HCT116 (cell line): Measurements from ENCODE around the gene RAPGEF6. TPM values are rescaled to one million over a fixed set of nuclear protein-coding genes. Genes with fewer than 3 reads are reported as not detected.

ENCODE experiments used
- ATAC-seq: fragments of 200-7000 bp; cut with Tn5 transposase; 2 replicates; pipeline ENCODE4 v1.9.1; 2020; ENCODE audit warnings: mild to moderate bottlenecking, moderate library complexity
- BruUV-seq: library from RNA; stranded (reverse); fragments of 400-500 nt; replicated peaks from 2 replicates; lab custom pipeline; 2021; lab: Mats Ljungman, UMichigan
- CTCF ChIA-PET: fragments of 300-600 bp; sonication (Branson Sonifier 250); formaldehyde crosslinking; loops from one replicate; lab custom pipeline; 2021; ENCODE audit warnings: antibody characterized with exemption; lab: Charles Lee
- POLR2A ChIA-PET: fragments of 300-600, 350-600 bp; sonication (Branson Sonifier 250); formaldehyde crosslinking; loops from one replicate; lab custom pipeline; 2021; ENCODE audit warnings: antibody characterized with exemption; lab: Charles Lee
- RAD21 ChIA-PET, 2 experiments: fragments of 300-600 bp; sonication (Branson Sonifier 250); formaldehyde crosslinking; loops; one replicate each; lab custom pipeline; 2023; ENCODE audit warnings: low total read pairs in 2 of 2; ENCODE audit not compliant: uncharacterized antibody in 2 of 2, unreplicated experiment in 2 of 2, low non-redundant PET in 1 of 2; lab: Charles Lee
- DNase-seq: peaks from one replicate; pipeline ENCODE4 v3.0.0-alpha.2; 2010; ENCODE audit warnings: low read depth, low spot score
- H2AFZ ChIP-seq: fragments of 200-600 bp; shearing (Covaris generic), sonication (generic); 2 replicates; pipeline ENCODE4 v1.6.1; 2017; ENCODE audit warnings: low read depth, mixed run types, mixed read lengths, antibody characterized with exemption, low read length; ENCODE audit not compliant: poor library complexity, severe bottlenecking
- H3K27ac ChIP-seq: 2 replicates; pipeline ENCODE4 v1.5.1; 2012; ENCODE audit warnings: low read depth, low read length
- H3K27me3 ChIP-seq: fragments of 200-600 bp; sonication (generic); 2 replicates; pipeline ENCODE4 v1.6.1; 2016; ENCODE audit warnings: mixed run types, low read length, mixed read lengths; ENCODE audit not compliant: insufficient read depth
- H3K36me3 ChIP-seq, 2 experiments: fragments of 200-500 bp in 1 of 2; fragments of 200-600 bp in 1 of 2; sonication (Bioruptor generic) in 1 of 2; sonication (generic) in 1 of 2; 2 replicates each; pipeline versions ENCODE4 v1.5.1 to v1.6.1; 2014 to 2016; ENCODE audit warnings: low read length in 2 of 2, inconsistent platforms in 1 of 2, mixed read lengths in 1 of 2, mixed run types in 1 of 2; ENCODE audit not compliant: insufficient read depth in 2 of 2, control insufficient read depth in 1 of 2
- H3K4me1 ChIP-seq, 2 experiments: fragments of 200-600 bp in 1 of 2; sonication (generic) in 1 of 2; 2 replicates each; pipeline versions ENCODE4 v1.5.1 to v1.6.1; 2012 to 2017; ENCODE audit warnings: low read length in 2 of 2, inconsistent platforms in 1 of 2, mild to moderate bottlenecking in 1 of 2, mixed read lengths in 1 of 2, mixed run types in 1 of 2, moderate library complexity in 1 of 2; ENCODE audit not compliant: insufficient read depth in 2 of 2, control insufficient read depth in 1 of 2
- H3K4me2 ChIP-seq: fragments of 200-600 bp; sonication (generic); 2 replicates; pipeline ENCODE4 v1.6.1; 2017; ENCODE audit warnings: mixed run types, low read length, mixed read lengths
- H3K4me3 ChIP-seq, 2 experiments: fragments of 200-600 bp in 1 of 2; sonication (generic) in 1 of 2; replicated peaks in 1 of 2; 2 replicates each; pipeline ENCODE4 v1.5.1; 2011 to 2016; ENCODE audit warnings: low read length in 2 of 2, control low read depth in 1 of 2, low read depth in 1 of 2, mild to moderate bottlenecking in 1 of 2, mixed read lengths in 1 of 2, mixed run types in 1 of 2
- H3K79me2 ChIP-seq: fragments of 200-600 bp; sonication (generic); 2 replicates; pipeline ENCODE4 v1.6.1; 2017; ENCODE audit warnings: mild to moderate bottlenecking, mixed run types, low read length, moderate library complexity, mixed read lengths; ENCODE audit not compliant: insufficient read depth
- H3K9ac ChIP-seq: fragments of 200-600 bp; sonication (generic); 2 replicates; pipeline ENCODE4 v1.6.1; 2016; ENCODE audit warnings: low read length, mixed read lengths
- H3K9me2 ChIP-seq: fragments of 200-600 bp; sonication (generic), shearing (Covaris generic); 2 replicates; pipeline ENCODE4 v1.6.1; 2017; ENCODE audit warnings: mixed run types, mild to moderate bottlenecking, moderate library complexity; ENCODE audit not compliant: insufficient read depth
- H3K9me3 ChIP-seq, 2 experiments: fragments of 200-500 bp in 1 of 2; fragments of 200-600 bp in 1 of 2; sonication (Bioruptor generic) in 1 of 2; sonication (generic) in 1 of 2; 2 replicates each; pipeline ENCODE4 v1.6.1; 2014 to 2017; ENCODE audit warnings: low read length in 2 of 2, mixed read lengths in 2 of 2, inconsistent platforms in 1 of 2, low read depth in 1 of 2, mild to moderate bottlenecking in 1 of 2, mixed run types in 1 of 2, moderate library complexity in 1 of 2; ENCODE audit not compliant: control insufficient read depth in 1 of 2, insufficient read depth in 1 of 2
- H4K20me1 ChIP-seq: fragments of 200-600 bp; sonication (generic), shearing (Covaris generic); 2 replicates; pipeline ENCODE4 v1.6.1; 2017; ENCODE audit warnings: mixed run types, mild to moderate bottlenecking, moderate library complexity; ENCODE audit not compliant: insufficient read depth
- CBX3 ChIP-seq: IDR thresholded peaks from 2 replicates; pipeline ENCODE4 v1.6.1; 2012; ENCODE audit warnings: low read depth
- CEBPB ChIP-seq: IDR thresholded peaks from 2 replicates; pipeline ENCODE4 v1.6.1; 2012; ENCODE audit warnings: low read depth
- EGR1 ChIP-seq: IDR thresholded peaks from 2 replicates; pipeline ENCODE4 v1.6.1; 2012; ENCODE audit warnings: low read depth
- FOSL1 ChIP-seq: IDR thresholded peaks from 2 replicates; pipeline ENCODE4 v1.6.1; 2012; ENCODE audit warnings: low read depth
- POLR2AphosphoS5 ChIP-seq: IDR thresholded peaks from 2 replicates; pipeline ENCODE4 v1.6.1; 2011; ENCODE audit warnings: mild to moderate bottlenecking, low read depth, low read length, moderate library complexity
- SIN3A ChIP-seq: IDR thresholded peaks from 2 replicates; pipeline ENCODE4 v1.6.1; 2012; ENCODE audit warnings: low read depth
- YY1 ChIP-seq: IDR thresholded peaks from 2 replicates; pipeline ENCODE4 v1.6.1; 2011; ENCODE audit warnings: low read length, low read depth, moderate library complexity, mild to moderate bottlenecking; ENCODE audit not compliant: insufficient replicate concordance; ENCODE audit errors: extremely low read depth
- ZNF274 ChIP-seq: fragments of 200-500 bp; sonication (Bioruptor generic); IDR thresholded peaks from 2 replicates; pipeline ENCODE4 v1.6.1; 2014; ENCODE audit warnings: mild to moderate bottlenecking, low read depth, low read length, inconsistent platforms
- intact Hi-C: fragments of 100-400 bp; cut with micrococcal nuclease; formaldehyde crosslinking; loops from 2 replicates; pipeline ENCODE4 v1.10.0; 2022
- total RNA-seq: library from RNA; stranded (reverse); gene quantifications from one replicate; pipeline ENCODE4 v1.2.1, GENCODE V29; 2021; ENCODE audit not compliant: unreplicated experiment
- TF ChIP-seq, protein P1 (sequence below): IDR thresholded peaks from 2 replicates; pipeline ENCODE4 v1.6.1; 2012

The RAPGEF6 gene
- total RNA-seq, 1 experiment from 2014 or later, result 18.4 TPM

DNA sequence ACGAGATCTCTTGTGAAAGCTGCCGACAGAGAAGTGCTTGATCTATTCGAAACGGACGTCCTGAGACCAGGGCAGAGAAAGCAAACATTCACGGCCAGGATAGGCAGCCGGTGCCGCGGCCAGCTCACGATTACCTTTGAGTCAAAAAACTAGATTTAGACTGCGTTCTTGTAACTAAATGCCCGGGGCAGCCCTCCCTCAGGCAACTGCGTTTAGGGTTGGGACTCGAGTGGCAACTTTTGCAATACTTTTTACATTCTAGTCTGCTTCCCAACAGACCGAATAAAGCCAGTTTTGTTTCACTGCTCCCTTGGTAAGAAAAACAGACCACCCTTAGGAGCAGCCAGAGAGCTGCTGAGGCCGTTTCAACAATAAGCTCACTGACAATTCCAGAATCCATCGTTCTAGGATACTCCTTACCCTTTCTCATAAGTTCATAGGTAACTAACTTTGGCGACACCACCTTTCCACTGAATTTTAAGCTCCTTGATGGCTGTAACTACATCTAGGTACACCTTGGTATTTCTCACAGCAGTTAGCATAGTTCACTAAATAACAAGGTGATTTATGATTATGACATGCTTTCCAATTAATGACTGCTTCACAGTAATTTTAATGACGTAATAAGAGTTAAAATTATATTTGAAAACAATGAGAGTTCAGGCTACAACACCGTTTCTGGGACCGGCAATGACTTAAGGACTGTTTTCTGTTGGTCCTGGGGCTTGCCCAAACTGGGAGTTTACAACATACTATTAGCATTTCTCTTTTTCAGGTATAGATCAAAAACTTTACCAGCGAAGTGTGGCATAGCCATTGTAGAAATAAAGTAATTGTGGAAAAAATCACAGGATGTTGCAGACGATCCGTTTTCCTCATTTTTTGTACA, 899 bp upstream of the RAPGEF6 start:
- peak overlapping the region; percentile 85 to 88 for H3K4me3 ChIP-seq
- DNase-seq, result no peak
- no peaks in the 10 kb centered on the region for H4K20me1 ChIP-seq
- H3K9me2 ChIP-seq, result no peaks in the 10 kb centered on the region
- peaks cover 40% of the 10 kb centered on the region for H3K79me2 ChIP-seq
- ChIA-PET RAD21 (no interaction called here), CTCF (interaction anchor here (1.2 kb wide), 1 partner anchor 103 kb away, joined by 3 read pairs; no protein-coding TSS in a partner anchor), POLR2A (no interaction called here)
- H3K27ac ChIP-seq, result peak overlapping the region; percentile 88
- TF ChIP-seq EGR1, result peak; percentile 17; the same call in 1 of the 2 replicates
- no peak for TF ChIP-seq YY1
- TF ChIP-seq POLR2AphosphoS5, result peak; percentile 52; the same call in 1 of the 2 replicates
- 0 out of 2 replicates have a peak, but pooled peaks have one; percentile 18 for TF ChIP-seq CEBPB
- TF ChIP-seq SIN3A, result no peak; the same call in 1 of the 2 replicates
- TF ChIP-seq ZNF274, result no peak
- TF ChIP-seq FOSL1, result no peak
- TF ChIP-seq, protein P1, sequence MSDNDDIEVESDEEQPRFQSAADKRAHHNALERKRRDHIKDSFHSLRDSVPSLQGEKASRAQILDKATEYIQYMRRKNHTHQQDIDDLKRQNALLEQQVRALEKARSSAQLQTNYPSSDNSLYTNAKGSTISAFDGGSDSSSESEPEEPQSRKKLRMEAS, result no peak
- peak; percentile 39; the same call in 1 of the 2 replicates for TF ChIP-seq CBX3
- peak overlapping the region; percentile 83 for H3K9ac ChIP-seq
- no peaks in the 10 kb centered on the region for H3K9me3 ChIP-seq
- H3K4me1 ChIP-seq, result peaks cover 5 to 22% of the 10 kb centered on the region in 2 experiments; a peak in 3 of 4 replicates
- no peaks in the 10 kb centered on the region for H3K27me3 ChIP-seq
- no peak for ATAC-seq
- BruUV-seq, result TSS peak; percentile 98
- H2AFZ ChIP-seq, result no peak overlapping the region
- no peaks in the 10 kb centered on the region for H3K36me3 ChIP-seq
- peak overlapping the region; percentile 77 for H3K4me2 ChIP-seq
- intact Hi-C loops, result loop anchor here (2.0 kb wide), 1 partner anchor 161 kb away; the partner anchor contains the start of gene FNIP1
